HepG2 (cell line): ENCODE results near the gene OR51G2. TPM values are rescaled to one million over a fixed set of nuclear protein-coding genes. Genes with fewer than 3 reads are reported as not detected.

Experiments
- ATAC-seq: fragments of 200-7000 bp; cut with Tn5 transposase; 3 replicates; pipeline ENCODE4 v1.9.1; 2020; ENCODE audit warnings: mild to moderate bottlenecking, moderate library complexity
- BruUV-seq: library from RNA; stranded (reverse); fragments of 400-500 nt; replicated peaks from 2 replicates; lab custom pipeline; 2021; lab: Mats Ljungman, UMichigan
- CTCF ChIA-PET: fragments of 300-600 bp; formaldehyde crosslinking; extraction: SDS; loops from one replicate; lab custom pipeline; 2021; ENCODE audit warnings: low total read pairs, inconsistent platforms, low intra/inter-chr PET ratio; lab: Yijun Ruan, JAX
- POLR2A ChIA-PET: fragments of 350-600 bp; sonication (Branson Sonifier 250); formaldehyde crosslinking; loops from one replicate; lab custom pipeline; 2020; ENCODE audit warnings: antibody characterized with exemption, inconsistent platforms; lab: Yijun Ruan, JAX
- DNase-seq: peaks from one replicate; pipeline ENCODE4 v3.0.0-alpha.2; 2015; ENCODE audit warnings: low spot score
- FAIRE-seq: peaks from 3 replicates; lab custom pipeline; 2011; peaks lifted over from hg19 to GRCh38; lab: Jason Lieb, UNC
- H2AFZ ChIP-seq: one replicate; pipeline ENCODE4 v1.6.1; 2011; ENCODE audit warnings: low read length, inconsistent platforms
- H3K27ac ChIP-seq: fragments of 300-600 bp; 3 replicates; pipeline ENCODE4 v1.8.0; 2011; ENCODE audit warnings: mixed run types, mild to moderate bottlenecking, mixed read lengths, low read length, inconsistent platforms; ENCODE audit not compliant: insufficient read depth; ENCODE audit errors: extremely low read length
- H3K27me3 ChIP-seq, 2 experiments: fragments of 200-600 bp in 1 of 2; 2 replicates in 1 of 2; 3 replicates in 1 of 2; pipeline versions ENCODE4 v1.6.0 to v1.8.0; 2011; ENCODE audit warnings: low read length in 2 of 2, mild to moderate bottlenecking in 2 of 2, moderate library complexity in 2 of 2, inconsistent platforms in 1 of 2; ENCODE audit not compliant: insufficient read depth in 2 of 2, control insufficient read depth in 1 of 2
- H3K36me3 ChIP-seq, 2 experiments: fragments of 200-600 bp in 1 of 2; replicated peaks in 1 of 2; 2 replicates in 1 of 2; 3 replicates in 1 of 2; pipeline versions ENCODE4 v1.5.1 to v1.8.0; 2011; ENCODE audit warnings: low read length in 2 of 2, inconsistent platforms in 1 of 2; ENCODE audit not compliant: insufficient read depth in 2 of 2, control insufficient read depth in 1 of 2
- H3K4me1 ChIP-seq: 2 replicates; pipeline ENCODE4 v1.5.1; 2012; ENCODE audit warnings: low read length, inconsistent platforms; ENCODE audit not compliant: insufficient read depth
- H3K4me2 ChIP-seq: 2 replicates; pipeline ENCODE4 v1.6.0; 2011; ENCODE audit warnings: low read depth, low read length, inconsistent platforms
- H3K4me3 ChIP-seq, 3 experiments: fragments of 200-600 bp in 1 of 3; sonication (generic), shearing (Covaris generic) in 1 of 3; replicated peaks in 1 of 3; 2 replicates each; pipeline ENCODE4 v1.5.1; 2011 to 2016; ENCODE audit warnings: low read length in 3 of 3, inconsistent platforms in 2 of 3, low read depth in 2 of 3, mild to moderate bottlenecking in 2 of 3, control low read depth in 1 of 3, mixed read lengths in 1 of 3; ENCODE audit not compliant: insufficient read depth in 1 of 3
- H3K79me2 ChIP-seq: one replicate; pipeline ENCODE4 v1.6.1; 2011; ENCODE audit warnings: low read length, inconsistent platforms; ENCODE audit not compliant: insufficient read depth
- H3K9ac ChIP-seq: 2 replicates; pipeline ENCODE4 v1.6.0; 2011; ENCODE audit warnings: mild to moderate bottlenecking, low read depth, low read length, inconsistent platforms; ENCODE audit not compliant: insufficient read depth
- H3K9me3 ChIP-seq: 2 replicates; pipeline ENCODE4 v1.5.1; 2012; ENCODE audit warnings: mild to moderate bottlenecking, low read length
- H4K20me1 ChIP-seq: 2 replicates; pipeline ENCODE4 v1.6.0; 2011; ENCODE audit warnings: inconsistent platforms, mild to moderate bottlenecking, low read length, moderate library complexity; ENCODE audit not compliant: insufficient read depth
- CBX1 ChIP-seq: IDR thresholded peaks from one replicate; pipeline ENCODE4 v1.6.1; 2016; ENCODE audit warnings: antibody characterized with exemption, low read depth
- CREB1 ChIP-seq, 2 experiments: fragments of 450-650 bp in 1 of 2; IDR thresholded peaks; 2 replicates each; pipeline ENCODE4 v1.6.1; 2016 to 2017; ENCODE audit warnings: control low read depth in 1 of 2, mild to moderate bottlenecking in 1 of 2, missing compliant biosample characterization in 1 of 2, missing genetic modification characterization in 1 of 2
- RAD21 ChIP-seq: fragments of 450-650 bp; formaldehyde crosslinking; IDR thresholded peaks from 2 replicates; pipeline ENCODE4 v1.5.0; 2020; ENCODE audit warnings: mild to moderate bottlenecking
- RFXAP ChIP-seq: sonication (generic); formaldehyde crosslinking; IDR thresholded peaks from 2 replicates; pipeline ENCODE4 v1.4.0; 2020; ENCODE audit warnings: missing genetic modification reagents, borderline replicate concordance
- ZGPAT ChIP-seq: IDR thresholded peaks from 2 replicates; pipeline ENCODE4 v1.6.1; 2016; ENCODE audit warnings: mild to moderate bottlenecking
- ZNF430 ChIP-seq: sonication (generic); formaldehyde crosslinking; IDR thresholded peaks from 2 replicates; pipeline ENCODE4 v1.9.0; 2021; ENCODE audit warnings: mild to moderate bottlenecking, missing genetic modification reagents
- ZNF878 ChIP-seq: sonication (generic); formaldehyde crosslinking; IDR thresholded peaks from 2 replicates; pipeline ENCODE4 v1.8.1; 2023; ENCODE audit warnings: mild to moderate bottlenecking, missing genetic modification reagents, moderate library complexity
- ZSCAN30 ChIP-seq: sonication (generic); formaldehyde crosslinking; IDR thresholded peaks from 2 replicates; pipeline ENCODE4 v1.5.0; 2020; ENCODE audit warnings: mild to moderate bottlenecking, missing genetic modification reagents
- WGBS: methylation state at CpG from one replicate; pipeline ENCODE4 v1.1.6; 2017; ENCODE audit warnings: low lambda C conversion rate; 5-methylcytosine and 5-hydroxymethylcytosine counted together
- in situ Hi-C: cut with HindIII; loops from 2 replicates; pipeline ENCODE4 v1.10.0; 2017; ENCODE audit warnings: low pct_unique_long_range_greater_than_20kb; ENCODE audit not compliant: extremely low pct_ligation_motif_present
- intact Hi-C: fragments of 100-400 bp; cut with micrococcal nuclease; formaldehyde crosslinking; loops from one replicate; pipeline ENCODE4 v1.10.0; 2022; ENCODE audit not compliant: unreplicated experiment
- polyA plus RNA-seq, 8 experiments: library from polyadenylated mRNA; depleted of rRNA in 3 of 8; stranded (reverse) in 7 of 8; unstranded in 1 of 8; fragments of >200 nt; fragmentation: Illumina TruSeq in 4 of 8; extraction: Trizol in 4 of 8; gene quantifications; 2 replicates each; pipeline versions ENCODE4 v1.2.1 to v1.2.3, GENCODE V29; 2011 to 2016; ENCODE audit warnings: low read depth in 4 of 8, missing spikeins in 1 of 8, mixed read lengths in 1 of 8; ENCODE audit not compliant: insufficient read depth in 1 of 8
- total RNA-seq, 5 experiments: library from RNA; depleted of rRNA; stranded (reverse); fragments of >200 nt; fragmentation: Illumina TruSeq; extraction: Trizol; gene quantifications; 2 replicates each; pipeline ENCODE4 v1.2.3, GENCODE V29; 2016; ENCODE audit warnings: low read depth in 1 of 5
- TF ChIP-seq, protein P1 (sequence below): sonication (generic); formaldehyde crosslinking; IDR thresholded peaks from 2 replicates; pipeline ENCODE4 v1.4.0; 2020; ENCODE audit warnings: mild to moderate bottlenecking, low read depth, missing genetic modification reagents

OR51G2 gene
- total and polyA plus RNA-seq, 2 of the 13 experiments (the other 11 are each of a cell fraction or from before 2014, with no cell fraction given): not detected

- Histone ChIP-seq H3K4me2 (no peak overlapping the region), H3K36me3 (no peaks in the 10 kb centered on the region), H3K9me3 (no peaks in the 10 kb centered on the region), H3K9ac (no peak overlapping the region), H3K4me3 (no peak overlapping the region), H3K79me2 (no peaks in the 10 kb centered on the region), H3K27me3 (peaks cover 0 to 3% of the 10 kb centered on the region in 2 experiments; a peak in 1 of 5 replicates), H2AFZ (no peak overlapping the region), H4K20me1 (no peaks in the 10 kb centered on the region), H3K27ac (no peak overlapping the region), H3K4me1 (no peaks in the 10 kb centered on the region)
- BruUV-seq: no TSS peak
- ChIA-PET POLR2A (no interaction called here), CTCF (no interaction called here)
- intact Hi-C loops: no loop called here
- FAIRE-seq: no peak
- no peak for DNase-seq
- in situ Hi-C loops: no loop called here
- no peak for ATAC-seq
- WGBS: 40% methylated on average over 3 of the region's 3 CpGs
- TF ChIP-seq ZGPAT (CRISPR knock-in tag): no peak
- peak; percentile 32; the same call in 1 of the 2 replicates for TF ChIP-seq CREB1 (IDR thresholded peaks at IDR 0.05)
- no peak for TF ChIP-seq CREB1 (CRISPR knock-in tag; IDR thresholded peaks at IDR 0.05)
- no peak for TF ChIP-seq ZNF430 (CRISPR knock-in tag)
- TF ChIP-seq, all 625 proteins: peak for 1
Observed at GRCh38 chr11:4960877-4961276, 41.7 kb upstream of the OR51G2 start.

GRCh38 chr11:4957396-4957795 is 38.2 kb upstream of the OR51G2 start:
- POLR2A ChIA-PET: no interaction called here
- ATAC-seq (no peak), DNase-seq (no peak), FAIRE-seq (no peak)
- no peak overlapping the region for H3K27ac ChIP-seq
- H3K36me3 ChIP-seq: no peaks in the 10 kb centered on the region
- H3K4me3 ChIP-seq: no peak overlapping the region
- peaks cover 0 to 3% of the 10 kb centered on the region in 2 experiments; a peak in 1 of 5 replicates for H3K27me3 ChIP-seq
- CTCF ChIA-PET: no interaction called here
- no TSS peak for BruUV-seq
- H3K9ac ChIP-seq: no peak overlapping the region
- no peaks in the 10 kb centered on the region for H3K79me2 ChIP-seq
- no peaks in the 10 kb centered on the region for H4K20me1 ChIP-seq
- in situ Hi-C loops: no loop called here
- 1% methylated on average over 4 of the region's 4 CpGs for WGBS
- no peaks in the 10 kb centered on the region for H3K4me1 ChIP-seq
- no peaks in the 10 kb centered on the region for H3K9me3 ChIP-seq
- intact Hi-C loops: no loop called here
- no peak overlapping the region for H2AFZ ChIP-seq
- H3K4me2 ChIP-seq: no peak overlapping the region
- TF ChIP-seq ZNF878 (CRISPR knock-in tag): no peak
- TF ChIP-seq, protein P1, sequence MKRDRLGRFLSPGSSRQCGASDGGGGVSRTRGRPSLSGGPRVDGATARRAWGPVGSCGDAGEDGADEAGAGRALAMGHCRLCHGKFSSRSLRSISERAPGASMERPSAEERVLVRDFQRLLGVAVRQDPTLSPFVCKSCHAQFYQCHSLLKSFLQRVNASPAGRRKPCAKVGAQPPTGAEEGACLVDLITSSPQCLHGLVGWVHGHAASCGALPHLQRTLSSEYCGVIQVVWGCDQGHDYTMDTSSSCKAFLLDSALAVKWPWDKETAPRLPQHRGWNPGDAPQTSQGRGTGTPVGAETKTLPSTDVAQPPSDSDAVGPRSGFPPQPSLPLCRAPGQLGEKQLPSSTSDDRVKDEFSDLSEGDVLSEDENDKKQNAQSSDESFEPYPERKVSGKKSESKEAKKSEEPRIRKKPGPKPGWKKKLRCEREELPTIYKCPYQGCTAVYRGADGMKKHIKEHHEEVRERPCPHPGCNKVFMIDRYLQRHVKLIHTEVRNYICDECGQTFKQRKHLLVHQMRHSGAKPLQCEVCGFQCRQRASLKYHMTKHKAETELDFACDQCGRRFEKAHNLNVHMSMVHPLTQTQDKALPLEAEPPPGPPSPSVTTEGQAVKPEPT: no peak
- no peak for TF ChIP-seq RAD21 (CRISPR knock-in tag)
- no peak for TF ChIP-seq ZSCAN30 (CRISPR knock-in tag)
- TF ChIP-seq CBX1: no peak
- no peak for TF ChIP-seq RFXAP
